PC-3 (cell line): ENCODE data around the gene GTPBP2. TPM values are rescaled to one million over a fixed set of nuclear protein-coding genes. Genes with fewer than 3 reads are reported as not detected.

Experiments
- ATAC-seq: fragments of 200-7000 bp; cut with Tn5 transposase; 2 replicates; pipeline ENCODE4 v1.9.1; 2020; ENCODE audit warnings: mild to moderate bottlenecking, moderate library complexity
- BruUV-seq: library from RNA; stranded (reverse); fragments of 400-500 nt; replicated peaks from 2 replicates; lab custom pipeline; 2021; lab: Mats Ljungman, UMichigan
- CTCF ChIA-PET: fragments of 300-600 bp; sonication (Branson Sonifier 250); formaldehyde crosslinking; loops from one replicate; lab custom pipeline; 2022; ENCODE audit warnings: antibody characterized with exemption; lab: Charles Lee
- POLR2A ChIA-PET: fragments of 300-600 bp; sonication (Branson Sonifier 250); formaldehyde crosslinking; loops from one replicate; lab custom pipeline; 2022; ENCODE audit warnings: antibody characterized with exemption; ENCODE audit not compliant: unreplicated experiment; lab: Charles Lee
- DNase-seq: peaks from one replicate; pipeline ENCODE4 v3.0.0-alpha.2; 2015
- H2AFZ ChIP-seq: fragments of 300-600 bp; sonication (generic); 2 replicates; pipeline ENCODE4 v1.6.0; 2016; ENCODE audit warnings: antibody characterized with exemption, low read length
- H3F3A ChIP-seq: fragments of 300-600 bp; sonication (generic); one replicate; pipeline ENCODE4 v1.6.0; 2017; ENCODE audit warnings: antibody characterized with exemption, low read length, control low read depth, mild to moderate bottlenecking; ENCODE audit not compliant: unreplicated experiment
- H3K27ac ChIP-seq: fragments of 300-600 bp; sonication (generic); 2 replicates; pipeline ENCODE4 v1.5.1; 2016; ENCODE audit warnings: mild to moderate bottlenecking, low read length
- H3K27me3 ChIP-seq: fragments of 300-600 bp; sonication (generic); 2 replicates; pipeline ENCODE4 v1.6.1; 2016; ENCODE audit warnings: low read length, mixed read lengths
- H3K36me3 ChIP-seq: fragments of 300-600 bp; sonication (generic); 2 replicates; pipeline ENCODE4 v1.6.1; 2016; ENCODE audit warnings: low read depth, mixed run types, low read length, mixed read lengths
- H3K4me1 ChIP-seq: fragments of 300-600 bp; sonication (generic); 2 replicates; pipeline ENCODE4 v1.5.1; 2016; ENCODE audit warnings: low read length; ENCODE audit not compliant: insufficient read depth
- H3K4me2 ChIP-seq: fragments of 300-600 bp; sonication (generic); 2 replicates; pipeline ENCODE4 v1.6.0; 2016; ENCODE audit warnings: low read length
- H3K4me3 ChIP-seq: fragments of 300-600 bp; sonication (generic); 2 replicates; pipeline ENCODE4 v1.5.1; 2016; ENCODE audit warnings: mild to moderate bottlenecking, low read length, mixed read lengths
- H3K79me2 ChIP-seq: fragments of 300-600 bp; sonication (generic); 2 replicates; pipeline ENCODE4 v1.6.1; 2017; ENCODE audit warnings: low read length, mixed read lengths
- H3K9ac ChIP-seq: fragments of 300-600 bp; sonication (generic); 2 replicates; pipeline ENCODE4 v1.6.0; 2016; ENCODE audit warnings: mild to moderate bottlenecking, low read length
- H3K9me2 ChIP-seq: fragments of 300-600 bp; sonication (generic); replicated peaks from 2 replicates; pipeline ENCODE4 v1.6.1; 2016; ENCODE audit warnings: mixed run types, low read length, mixed read lengths
- H3K9me3 ChIP-seq: fragments of 300-600 bp; sonication (generic); 2 replicates; pipeline ENCODE4 v1.6.1; 2016; ENCODE audit warnings: low read length, mixed read lengths
- H4K20me1 ChIP-seq: fragments of 300-600 bp; sonication (generic); 2 replicates; pipeline ENCODE4 v1.6.1; 2016; ENCODE audit warnings: low read length, mixed read lengths
- EZH2 ChIP-seq: fragments of 300-600 bp; sonication (generic); IDR thresholded peaks from one replicate; pipeline ENCODE4 v1.6.1; 2017; ENCODE audit warnings: antibody characterized with exemption, mild to moderate bottlenecking, low read length; ENCODE audit not compliant: unreplicated experiment
- EZH2phosphoT487 ChIP-seq: fragments of 300-600 bp; sonication (generic); IDR thresholded peaks from 2 replicates; pipeline ENCODE4 v1.6.1; 2018; ENCODE audit warnings: mild to moderate bottlenecking, antibody characterized with exemption, low read length, borderline replicate concordance
- intact Hi-C: fragments of 100-400 bp; cut with micrococcal nuclease; formaldehyde crosslinking; loops from 2 replicates; pipeline ENCODE4 v1.9.0; 2023
- total RNA-seq: library from RNA; depleted of rRNA; stranded (reverse); fragments of >200 nt; gene quantifications from 2 replicates; pipeline ENCODE4 v1.2.3, GENCODE V29; 2014
- TF ChIP-seq, protein P1 (sequence below): fragments of 300-600 bp; sonication (generic); conservative IDR thresholded peaks from 2 replicates; pipeline ENCODE4 v1.5.1; 2017; ENCODE audit warnings: antibody characterized with exemption, low read depth, mild to moderate bottlenecking, low read length

Gene GTPBP2
- total RNA-seq, 1 experiment from 2014 or later: 38.1 TPM

DNA sequence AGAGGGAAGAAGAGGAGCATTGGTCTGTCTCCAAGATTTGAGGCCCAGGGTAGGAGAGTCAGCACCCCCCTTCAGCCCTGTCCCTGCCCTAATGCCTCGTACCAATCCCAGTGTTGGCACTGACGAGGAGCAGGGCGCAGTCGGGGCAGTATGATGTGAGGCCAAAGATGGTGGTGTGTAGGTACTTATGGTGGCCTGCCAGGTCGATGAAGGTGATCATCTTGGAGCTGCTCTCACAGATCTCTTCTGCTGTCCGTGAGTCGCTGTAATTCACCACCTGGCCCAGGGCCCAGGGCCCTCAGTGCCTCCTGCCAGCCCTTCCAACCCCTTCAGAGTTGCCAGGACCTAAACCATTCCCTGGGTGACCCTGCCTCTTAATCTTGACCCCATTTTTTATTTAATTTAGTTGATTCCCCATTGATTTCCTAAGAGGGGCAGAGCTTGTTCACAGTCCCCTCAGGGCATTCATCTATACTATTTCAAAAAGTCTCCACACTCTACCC is 4.2 kb downstream of the GTPBP2 start:
- H3K9ac ChIP-seq: no peak overlapping the region
- no peaks in the 10 kb centered on the region for H3K27me3 ChIP-seq
- H3K36me3 ChIP-seq: peaks cover 41% of the 10 kb centered on the region
- ATAC-seq (no peak), DNase-seq (no peak)
- H3F3A ChIP-seq: no peaks in the 10 kb centered on the region
- H3K9me2 ChIP-seq: no peaks in the 10 kb centered on the region
- no TSS peak for BruUV-seq
- no peak overlapping the region for H3K4me3 ChIP-seq
- TF ChIP-seq, protein P1, sequence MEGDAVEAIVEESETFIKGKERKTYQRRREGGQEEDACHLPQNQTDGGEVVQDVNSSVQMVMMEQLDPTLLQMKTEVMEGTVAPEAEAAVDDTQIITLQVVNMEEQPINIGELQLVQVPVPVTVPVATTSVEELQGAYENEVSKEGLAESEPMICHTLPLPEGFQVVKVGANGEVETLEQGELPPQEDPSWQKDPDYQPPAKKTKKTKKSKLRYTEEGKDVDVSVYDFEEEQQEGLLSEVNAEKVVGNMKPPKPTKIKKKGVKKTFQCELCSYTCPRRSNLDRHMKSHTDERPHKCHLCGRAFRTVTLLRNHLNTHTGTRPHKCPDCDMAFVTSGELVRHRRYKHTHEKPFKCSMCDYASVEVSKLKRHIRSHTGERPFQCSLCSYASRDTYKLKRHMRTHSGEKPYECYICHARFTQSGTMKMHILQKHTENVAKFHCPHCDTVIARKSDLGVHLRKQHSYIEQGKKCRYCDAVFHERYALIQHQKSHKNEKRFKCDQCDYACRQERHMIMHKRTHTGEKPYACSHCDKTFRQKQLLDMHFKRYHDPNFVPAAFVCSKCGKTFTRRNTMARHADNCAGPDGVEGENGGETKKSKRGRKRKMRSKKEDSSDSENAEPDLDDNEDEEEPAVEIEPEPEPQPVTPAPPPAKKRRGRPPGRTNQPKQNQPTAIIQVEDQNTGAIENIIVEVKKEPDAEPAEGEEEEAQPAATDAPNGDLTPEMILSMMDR: no peak
- no peak for TF ChIP-seq EZH2
- no peak for TF ChIP-seq EZH2phosphoT487
- no peaks in the 10 kb centered on the region for H4K20me1 ChIP-seq
- no peak overlapping the region for H3K27ac ChIP-seq
- no peak overlapping the region for H3K4me2 ChIP-seq
- peaks cover 17% of the 10 kb centered on the region for H3K4me1 ChIP-seq
- ChIA-PET POLR2A (no interaction called here), CTCF (no interaction called here)
- H3K9me3 ChIP-seq: no peaks in the 10 kb centered on the region
- H2AFZ ChIP-seq: no peak overlapping the region
- intact Hi-C loops: no loop called here
- H3K79me2 ChIP-seq: peaks cover 31% of the 10 kb centered on the region

DNA sequence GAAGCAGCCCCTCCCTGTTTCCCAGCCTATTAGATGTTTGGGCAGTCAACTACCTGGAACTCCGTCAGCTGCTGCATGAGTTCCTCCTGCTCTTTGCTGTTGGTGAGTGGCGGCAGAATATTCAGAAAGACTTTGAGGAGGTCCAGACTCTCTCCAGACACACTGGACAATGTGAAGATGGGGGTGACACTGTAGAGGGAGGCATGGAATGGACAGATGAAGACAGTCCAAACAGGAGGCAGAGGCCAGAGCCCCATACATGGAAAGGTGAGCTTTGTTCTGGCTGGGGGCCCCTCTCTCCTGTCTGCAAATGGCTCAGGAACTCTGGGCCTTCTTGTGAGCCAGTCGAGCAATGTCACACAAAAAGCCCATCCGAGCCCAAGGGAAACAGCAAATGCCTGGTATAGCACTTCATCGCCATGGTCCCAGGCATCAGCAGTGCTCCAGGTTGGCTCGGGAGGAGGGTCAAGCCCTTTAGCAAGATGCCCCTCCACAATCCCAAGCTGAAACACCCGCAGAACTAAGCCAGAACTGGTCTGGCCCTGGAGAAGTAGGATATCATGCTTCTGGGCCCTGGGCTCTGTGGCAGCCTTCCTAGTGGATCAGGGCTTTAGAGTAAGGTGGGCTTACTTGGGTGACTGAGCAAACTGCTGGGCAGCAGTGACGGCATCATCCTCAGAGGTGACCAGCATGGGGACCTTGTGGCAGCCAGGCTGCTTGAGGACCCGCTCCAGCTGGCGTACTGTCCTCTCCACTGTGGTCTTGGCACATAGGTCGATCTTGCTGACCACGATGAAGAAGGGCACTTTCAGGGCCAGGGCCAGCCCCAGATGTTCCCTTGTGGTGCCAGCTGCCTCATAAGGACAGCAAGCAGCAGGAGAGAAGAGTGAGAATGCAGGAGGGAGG is 4.9 kb downstream of the GTPBP2 start:
- no TSS peak for BruUV-seq
- CTCF ChIA-PET: no interaction called here
- Histone ChIP-seq H3K27ac (no peak overlapping the region), H3K4me1 (peaks cover 17% of the 10 kb centered on the region), H3K27me3 (no peaks in the 10 kb centered on the region), H3K4me3 (no peak overlapping the region), H3K4me2 (no peak overlapping the region), H3K36me3 (peaks cover 47% of the 10 kb centered on the region), H2AFZ (no peak overlapping the region), H3F3A (peaks cover under 1% of the 10 kb centered on the region), H4K20me1 (no peaks in the 10 kb centered on the region), H3K9me2 (no peaks in the 10 kb centered on the region), H3K9me3 (no peaks in the 10 kb centered on the region), H3K79me2 (peaks cover 31% of the 10 kb centered on the region), H3K9ac (no peak overlapping the region)
- ATAC-seq (no peak), DNase-seq (no peak)
- TF ChIP-seq EZH2phosphoT487: no peak
- no peak for TF ChIP-seq EZH2
- TF ChIP-seq, protein P1: no peak
- intact Hi-C loops: no loop called here
- POLR2A ChIA-PET: no interaction called here

DNA sequence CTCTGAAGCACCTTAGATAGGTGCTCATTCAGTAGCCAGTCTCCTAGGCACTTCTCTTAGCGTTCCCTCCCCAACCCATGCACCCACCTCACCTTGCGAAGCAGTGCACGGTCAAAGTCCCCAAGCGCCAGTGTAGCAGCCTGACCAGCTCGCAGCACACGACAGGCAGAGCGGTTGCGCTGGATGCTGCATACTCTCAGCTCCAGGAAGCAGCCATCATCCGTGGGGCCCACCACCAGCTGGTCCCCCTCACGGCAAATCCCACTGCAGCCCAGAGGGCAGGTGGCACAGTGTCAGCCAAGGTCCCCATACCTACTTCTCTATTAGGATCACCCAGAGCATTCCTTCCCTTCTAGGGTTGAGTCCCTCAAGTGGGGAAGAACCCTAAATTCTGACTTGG is 6.5 kb downstream of the GTPBP2 start:
- no peak for ATAC-seq
- peaks cover 12% of the 10 kb centered on the region for H3K4me1 ChIP-seq
- ChIA-PET POLR2A (no interaction called here), CTCF (no interaction called here)
- H3K4me2 ChIP-seq: no peak overlapping the region
- H3K79me2 ChIP-seq: peaks cover 18% of the 10 kb centered on the region
- H3K9me2 ChIP-seq: no peaks in the 10 kb centered on the region
- H3K27ac ChIP-seq: no peak overlapping the region
- no peak for DNase-seq
- peaks cover 49% of the 10 kb centered on the region for H3K36me3 ChIP-seq
- peaks cover 4% of the 10 kb centered on the region for H3F3A ChIP-seq
- H2AFZ ChIP-seq: no peak overlapping the region
- H3K27me3 ChIP-seq: no peaks in the 10 kb centered on the region
- no peak overlapping the region for H3K9ac ChIP-seq
- intact Hi-C loops: no loop called here
- no peaks in the 10 kb centered on the region for H3K9me3 ChIP-seq
- H3K4me3 ChIP-seq: no peak overlapping the region
- no peaks in the 10 kb centered on the region for H4K20me1 ChIP-seq
- TF ChIP-seq EZH2phosphoT487 (no peak), EZH2 (no peak)
- TF ChIP-seq, protein P1: no peak
- BruUV-seq: no TSS peak
